HG02678 (cell line): Measurements from ENCODE around the gene WDR41.
"Not testable (repeated sequence)": the region's sequence is repeated elsewhere in the genome, so short reads cannot be mapped to it uniquely, and the experiment has no call there.

Experiments used
- ATAC-seq: cut with Tn5 transposase; IDR thresholded peaks from one replicate; pipeline ENCODE4 v1.9.1; 2021; ENCODE audit warnings: mild to moderate bottlenecking, moderate library complexity; ENCODE audit not compliant: unreplicated experiment

Gene WDR41

GRCh38 chr5:77491783-77492652, at the start of gene WDR41:
Gene WDR41 (minus strand): TSS chr5:77492316. CDS start chr5:77492220, 96 bp downstream.
- peak; percentile 89 for ATAC-seq

GRCh38 chr5:77531297-77531696, 39.2 kb upstream of the WDR41 start:
- ATAC-seq = no peak

GRCh38 chr5:77518304-77518703, 26.2 kb upstream of the WDR41 start:
- ATAC-seq = no peak

- ATAC-seq = no peak
These were observed 22.3 kb upstream of the WDR41 start for GRCh38 chr5:77514457-77514856.

GRCh38 chr5:77513321-77513720, 21.2 kb upstream of the WDR41 start:
- ATAC-seq = no peak

GRCh38 chr5:77501132-77501531, 9.0 kb upstream of the WDR41 start:
- ATAC-seq = not testable (repeated sequence)

- no peak for ATAC-seq
These were observed 7.9 kb upstream of the WDR41 start for GRCh38 chr5:77499973-77500372.

GRCh38 chr5:77499441-77499840, 7.3 kb upstream of the WDR41 start:
- no peak for ATAC-seq

GRCh38 chr5:77498952-77499351, 6.8 kb upstream of the WDR41 start:
- no peak for ATAC-seq

- no peak for ATAC-seq
These were observed 2.8 kb upstream of the WDR41 start for GRCh38 chr5:77494935-77495334.

- ATAC-seq = peak; percentile 6
These were observed 511 bp upstream of the WDR41 start for GRCh38 chr5:77492653-77493000.

- not testable (repeated sequence) for ATAC-seq
These were observed 1.3 kb downstream of the WDR41 start for GRCh38 chr5:77490741-77491344.

GRCh38 chr5:77486344-77486962, 5.7 kb downstream of the WDR41 start:
- no peak for ATAC-seq

GRCh38 chr5:77483682-77484081, 8.4 kb downstream of the WDR41 start:
- no peak for ATAC-seq

- ATAC-seq = not testable (repeated sequence)
These were observed 17.1 kb downstream of the WDR41 start for GRCh38 chr5:77475041-77475440.

- not testable (repeated sequence) for ATAC-seq
These were observed 23.2 kb downstream of the WDR41 start for GRCh38 chr5:77468875-77469274.

GRCh38 chr5:77463905-77464304, 28.2 kb downstream of the WDR41 start:
- ATAC-seq = no peak

GRCh38 chr5:77461287-77461686, 30.8 kb downstream of the WDR41 start:
- no peak for ATAC-seq

- ATAC-seq = no peak
These were observed 38.0 kb downstream of the WDR41 start for GRCh38 chr5:77454123-77454522.

GRCh38 chr5:77452351-77452750, 39.8 kb downstream of the WDR41 start:
- ATAC-seq = no peak

- ATAC-seq = no peak
These were observed 42.1 kb downstream of the WDR41 start for GRCh38 chr5:77449981-77450380.

- no peak for ATAC-seq
These were observed 42.8 kb downstream of the WDR41 start for GRCh38 chr5:77449277-77449676.
